ENCODE results near the gene OR56B1. TPM values are rescaled to one million over a fixed set of nuclear protein-coding genes. Genes with fewer than 3 reads are reported as not detected.

Gene OR56B1
- polyA plus RNA-seq, 2 of the 4 experiments (the other 2 are of a cell fraction), result not detected

- no peak for FAIRE-seq
- ChIA-PET POLR2A (no interaction called here), CTCF (interaction anchor here (1.1 to 1.7 kb wide), 3 partner anchors 11 to 224 kb away, joined by 3 to 6 read pairs (median 3); no protein-coding TSS in a partner anchor)
- H3K4me3 ChIP-seq, result no peak overlapping the region
- H3K4me2 ChIP-seq, result no peak overlapping the region
- 81% methylated on average over 10 of the region's 10 CpGs for WGBS (ENCODE audit: missing lambda C conversion rate)
- no peaks in the 10 kb centered on the region for H3K9me3 ChIP-seq
- no peak for DNase-seq (ENCODE audit: low read depth in 1 of 2, low spot score in 1 of 2)
- TF ChIP-seq ZSCAN20 (CRISPR knock-in tag; IDR thresholded peaks at IDR 0.05), result no peak
- no peak for TF ChIP-seq FOSB (CRISPR knock-in tag; IDR thresholded peaks at IDR 0.05)
- TF ChIP-seq CHD4 (IDR thresholded peaks at IDR 0.05; ENCODE audit: borderline replicate concordance), result no peak
- TF ChIP-seq HOXA7 (CRISPR knock-in tag; IDR thresholded peaks at IDR 0.05), result no peak
- TF ChIP-seq ZFP36 (IDR thresholded peaks at IDR 0.05; ENCODE audit: borderline replicate concordance, partially characterized antibody), result no peak
- TF ChIP-seq KDM1A (IDR thresholded peaks at IDR 0.05; ENCODE audit: low read depth), result no peak
- TF ChIP-seq MAZ (IDR thresholded peaks at IDR 0.05; ENCODE audit: borderline replicate concordance, low read depth, low read length), result no peak
- TF ChIP-seq EHMT2 (IDR thresholded peaks at IDR 0.05; ENCODE audit: low read depth), result no peak
- TF ChIP-seq ZC3H11A (IDR thresholded peaks at IDR 0.05), result no peak
- no peak for TF ChIP-seq HOXB5 (CRISPR knock-in tag; IDR thresholded peaks at IDR 0.05)
- TF ChIP-seq USF2 (IDR thresholded peaks at IDR 0.05), result no peak
- TF ChIP-seq PBX3 (IDR thresholded peaks at IDR 0.05), result no peak
- no peak for TF ChIP-seq EHF (CRISPR knock-in tag; IDR thresholded peaks at IDR 0.05)
- TF ChIP-seq ZNF302 (CRISPR knock-in tag; IDR thresholded peaks at IDR 0.05), result no peak
- no peak for TF ChIP-seq REST (IDR thresholded peaks at IDR 0.05)
- TF ChIP-seq HMGXB4 (CRISPR knock-in tag; IDR thresholded peaks at IDR 0.05; ENCODE audit: borderline replicate concordance), result no peak
- H3K27ac ChIP-seq, result no peak overlapping the region
- no peak for ATAC-seq
- no peaks in the 10 kb centered on the region for H3K4me1 ChIP-seq
These were observed 35.7 kb upstream of the OR56B1 start for GRCh38 chr11:5700421-5701054.

- FAIRE-seq (no peak), DNase-seq (ENCODE audit: low read depth in 1 of 2, low spot score in 1 of 2) (no peak), ATAC-seq (no peak)
- H3K4me3 ChIP-seq, result no peak overlapping the region
- ChIA-PET POLR2A (no interaction called here), CTCF (interaction anchor here (1.1 to 1.7 kb wide), 6 partner anchors 10 to 225 kb away, joined by 3 to 6 read pairs (median 4); no protein-coding TSS in a partner anchor)
- 40% methylated on average over 3 of the region's 3 CpGs for WGBS (ENCODE audit: missing lambda C conversion rate)
- H3K4me2 ChIP-seq, result no peak overlapping the region
- no peaks in the 10 kb centered on the region for H3K9me3 ChIP-seq
- no peak overlapping the region for H3K27ac ChIP-seq
- H3K4me1 ChIP-seq, result no peaks in the 10 kb centered on the region
- TF ChIP-seq HOXB13 (CRISPR knock-in tag; IDR thresholded peaks at IDR 0.05; ENCODE audit: low read depth) (no peak), TFCP2L1 (CRISPR knock-in tag; IDR thresholded peaks at IDR 0.05) (no peak), NFE2L2 (conservative IDR thresholded peaks at IDR 0.05; ENCODE audit: low read length) (no peak), USF2 (IDR thresholded peaks at IDR 0.05) (no peak), MAX (IDR thresholded peaks at IDR 0.05) (no peak), ZNF302 (CRISPR knock-in tag; IDR thresholded peaks at IDR 0.05) (no peak), TP53 (CRISPR knock-in tag; IDR thresholded peaks at IDR 0.05) (no peak), FOXS1 (CRISPR knock-in tag; IDR thresholded peaks at IDR 0.05) (no peak), MYC (IDR thresholded peaks at IDR 0.05; ENCODE audit: borderline replicate concordance, low read length) (no peak), CBX2 (IDR thresholded peaks at IDR 0.05; ENCODE audit: borderline replicate concordance, low read depth) (no peak), ZC3H11A (IDR thresholded peaks at IDR 0.05) (no peak), MAZ (IDR thresholded peaks at IDR 0.05; ENCODE audit: borderline replicate concordance, low read depth, low read length) (no peak), EHMT2 (IDR thresholded peaks at IDR 0.05; ENCODE audit: low read depth) (no peak), CTCF (IDR thresholded peaks at IDR 0.05) (no peak), SREBF2 (IDR thresholded peaks at IDR 0.05) (no peak)
These were observed 35.1 kb upstream of the OR56B1 start for GRCh38 chr11:5701055-5701577.
